HG03025 (cell line): ENCODE measurements around the gene RBM5.

Source experiments
- ATAC-seq: cut with Tn5 transposase; IDR thresholded peaks from one replicate; pipeline ENCODE4 v1.9.1; 2021; ENCODE audit warnings: mild to moderate bottlenecking, moderate library complexity; ENCODE audit not compliant: unreplicated experiment, low FRiP score

The RBM5 gene

GRCh38 chr3:50121072-50122032, 32.6 kb downstream of the RBM5 start:
- no peak for ATAC-seq

- ATAC-seq, result no peak
These were observed 33.4 kb downstream of the RBM5 start for GRCh38 chr3:50122071-50122470.

GRCh38 chr3:50122661-50123391, 34.1 kb downstream of the RBM5 start:
- ATAC-seq, result no peak

- no peak for ATAC-seq
These were observed 34.8 kb downstream of the RBM5 start for GRCh38 chr3:50123394-50124051.

GRCh38 chr3:50124052-50124799, 35.5 kb downstream of the RBM5 start:
- ATAC-seq, result no peak

GRCh38 chr3:50124800-50125178, 36.1 kb downstream of the RBM5 start:
- ATAC-seq, result no peak

- ATAC-seq, result no peak
These were observed 37.0 kb downstream of the RBM5 start for GRCh38 chr3:50125541-50126286.

GRCh38 chr3:50126287-50127211, 37.8 kb downstream of the RBM5 start:
- ATAC-seq, result no peak

GRCh38 chr3:50127251-50127691, 38.6 kb downstream of the RBM5 start:
- ATAC-seq, result no peak

GRCh38 chr3:50128001-50128400, 39.3 kb downstream of the RBM5 start:
- ATAC-seq, result no peak

- no peak for ATAC-seq
These were observed 41.7 kb downstream of the RBM5 start for GRCh38 chr3:50130436-50130835.

- no peak for ATAC-seq
These were observed 43.9 kb downstream of the RBM5 start for GRCh38 chr3:50132421-50133282.

- ATAC-seq, result no peak
These were observed 44.5 kb downstream of the RBM5 start for GRCh38 chr3:50133283-50133615.

- ATAC-seq, result no peak
These were observed 45.6 kb downstream of the RBM5 start for GRCh38 chr3:50134367-50134766.

GRCh38 chr3:50135964-50136363, 47.2 kb downstream of the RBM5 start:
- ATAC-seq, result no peak

GRCh38 chr3:50136714-50137405, 48.1 kb downstream of the RBM5 start:
- ATAC-seq, result no peak

- ATAC-seq, result no peak
These were observed 48.8 kb downstream of the RBM5 start for GRCh38 chr3:50137531-50137930.
